KBM-7 (cell line): ENCODE measurements around the gene DIPK1C.
A peak's percentile ranks its signal among the peaks of the same experiment; 100 is the strongest.

ENCODE experiments used
- DNase-seq: peaks from one replicate; pipeline ENCODE4 v3.0.0-alpha.2; 2015
- in situ Hi-C: fragments of 300-500 bp; cut with MboI; formaldehyde crosslinking; loops from 2 replicates; pipeline ENCODE4 v1.14.3; 2020; ENCODE audit warnings: low sequenced_read_pairs, low pct_unique_long_range_greater_than_20kb, mixed read lengths

DIPK1C gene

DNA sequence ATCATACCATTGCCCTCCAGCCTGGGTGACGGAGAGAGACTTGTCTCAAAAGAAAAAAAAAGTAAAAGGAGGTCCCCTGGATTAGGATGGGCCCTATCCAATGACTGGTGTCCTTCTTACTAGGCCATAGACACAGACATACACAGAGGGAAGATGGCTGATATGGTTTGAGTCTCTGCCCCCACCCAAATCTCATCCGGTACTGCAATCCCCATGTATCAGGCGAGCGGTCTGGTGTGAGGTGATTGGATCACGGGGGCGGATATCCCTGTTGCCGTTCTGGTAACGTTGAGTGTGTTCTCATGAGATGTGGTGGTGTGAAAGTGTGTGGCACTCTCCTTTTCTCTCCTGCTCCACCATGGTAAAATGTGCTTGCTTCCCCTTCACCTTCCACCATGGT lies 31.2 kb upstream of the DIPK1C start:
- in situ Hi-C loops: no loop called here

DNA sequence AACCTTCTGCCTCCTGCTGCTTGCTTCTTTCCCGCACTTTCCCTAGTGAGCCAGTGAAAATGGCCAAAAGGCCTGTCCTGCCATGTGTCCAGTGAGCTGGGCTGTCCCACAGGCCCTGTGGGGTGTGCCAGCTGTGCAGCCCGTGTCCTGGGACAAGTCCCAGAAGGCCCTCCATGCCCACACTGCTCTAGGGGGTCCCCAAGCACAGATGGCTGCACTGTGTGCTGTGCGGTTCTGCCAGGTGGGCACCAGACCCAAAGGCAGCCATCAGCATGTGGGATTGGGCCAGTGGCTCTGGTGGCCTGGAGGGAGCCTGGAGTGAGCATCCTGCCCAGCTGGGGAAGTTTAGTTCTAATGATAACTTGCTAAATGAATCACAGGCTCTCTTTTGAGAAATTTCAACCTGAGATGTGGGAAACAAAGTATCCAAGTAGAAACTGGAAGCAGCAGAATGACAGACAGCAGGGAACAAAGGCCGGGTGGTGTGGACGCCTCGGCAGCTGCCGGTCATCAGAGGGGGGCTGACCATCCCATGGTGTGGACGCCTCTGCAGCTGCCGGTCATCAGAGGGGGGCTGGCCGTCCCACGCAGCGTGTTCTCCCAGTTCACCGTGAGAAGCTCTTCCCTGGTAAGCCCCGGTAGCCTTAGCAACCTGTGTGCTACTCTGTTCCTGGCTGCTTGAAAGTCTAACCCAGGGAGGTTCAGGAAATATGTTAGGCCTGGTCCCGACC lies 29.2 kb upstream of the DIPK1C start:
- in situ Hi-C loops: no loop called here
- no peak for DNase-seq

More for the DNA sequence above, 31.2 kb upstream of the DIPK1C start:
- DNase-seq: no peak

DNA sequence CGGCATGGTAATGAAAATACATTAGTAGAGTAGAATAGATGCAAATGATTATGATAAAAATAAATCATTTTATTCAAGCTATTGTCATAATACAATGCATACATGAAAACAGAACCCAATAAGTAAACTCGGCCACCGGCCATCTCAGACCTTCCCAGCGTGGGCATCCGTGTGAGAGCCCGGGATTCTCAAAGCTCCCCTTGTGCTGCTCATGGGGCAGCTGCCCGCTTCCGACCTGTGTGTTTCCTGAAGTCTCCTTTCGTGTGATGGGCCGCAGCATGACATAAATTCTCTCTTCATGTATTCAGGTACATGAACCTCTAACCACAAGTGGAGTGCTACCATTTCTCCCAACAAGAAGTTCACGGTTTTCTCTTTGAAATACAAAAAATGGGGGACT lies 25.6 kb upstream of the DIPK1C start:
- DNase-seq: no peak
- in situ Hi-C loops: no loop called here

DNA sequence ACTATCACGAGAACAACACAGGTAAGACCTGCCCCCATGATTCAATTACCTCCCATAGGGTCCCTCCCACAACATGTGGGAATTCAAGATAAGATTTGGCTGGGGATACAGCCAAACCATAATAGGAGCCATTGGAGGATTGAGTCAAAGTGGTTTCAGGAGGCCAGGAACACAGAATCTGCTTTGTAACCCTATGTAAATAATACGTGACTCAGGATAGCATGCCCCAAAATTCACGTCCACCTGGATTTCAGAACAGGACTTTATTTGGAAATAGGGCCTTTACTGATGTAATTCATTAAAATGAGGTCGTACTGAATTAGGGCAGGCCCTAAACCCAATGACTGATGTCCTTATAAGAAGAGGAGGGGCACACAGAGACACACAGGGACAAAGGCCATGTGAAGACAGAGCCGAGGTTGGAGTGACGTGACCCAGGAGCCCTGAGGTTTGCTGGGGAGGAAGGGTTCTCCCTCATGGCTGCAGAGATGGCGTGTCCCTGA lies 23.1 kb upstream of the DIPK1C start:
- no peak for DNase-seq
- in situ Hi-C loops: no loop called here

DNA sequence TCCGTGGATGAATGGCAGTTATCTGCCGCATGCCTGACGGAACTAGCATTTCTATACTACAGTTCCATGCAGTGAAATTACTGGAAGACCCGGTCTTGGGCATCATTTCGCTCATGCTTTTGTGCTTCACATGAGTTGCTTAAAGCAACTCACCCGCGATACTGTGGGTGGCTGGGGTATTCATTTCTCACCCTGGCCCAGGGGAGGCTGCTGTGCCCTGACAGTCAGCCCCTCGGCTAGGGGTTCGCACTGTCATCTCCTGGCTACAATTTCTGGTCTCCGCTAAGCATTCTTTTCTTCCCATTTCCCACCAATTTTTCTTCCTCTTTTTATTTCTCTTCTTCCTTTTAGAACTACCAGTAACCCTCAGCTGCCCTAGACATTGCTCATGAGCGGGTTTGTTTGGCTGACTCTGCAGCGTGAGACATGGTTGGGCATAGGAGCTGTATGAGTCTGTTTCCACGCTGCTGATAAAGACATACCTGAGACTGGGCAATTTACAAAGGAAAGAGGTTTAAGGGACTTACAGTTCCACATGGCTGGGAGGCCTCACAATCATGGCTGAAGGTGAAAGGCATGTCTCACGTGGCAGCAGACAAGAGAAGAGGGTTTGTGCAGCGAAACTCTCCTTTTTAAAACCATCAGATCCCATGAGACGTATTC lies 22.5 kb upstream of the DIPK1C start:
- DNase-seq: no peak
- in situ Hi-C loops: no loop called here

DNA sequence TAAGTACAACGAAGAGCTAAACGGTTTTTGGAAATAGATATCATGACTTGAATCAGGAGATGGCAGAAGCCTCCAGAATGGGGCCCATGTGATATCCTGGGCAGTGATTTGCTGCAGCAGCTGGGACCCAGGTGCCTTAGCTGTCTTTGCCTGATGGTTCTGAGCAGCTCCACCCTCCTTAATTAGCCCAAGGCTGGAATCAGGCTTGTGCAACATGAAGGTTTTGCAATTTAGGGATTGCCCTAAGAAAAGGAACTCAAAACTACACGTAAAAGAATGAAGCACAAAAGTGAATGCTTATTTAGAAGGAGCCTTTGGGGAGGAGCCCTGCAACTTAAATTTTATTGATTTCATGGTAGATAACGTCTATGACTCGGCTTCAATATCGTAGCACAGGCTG lies 21.8 kb upstream of the DIPK1C start:
- DNase-seq: no peak
- in situ Hi-C loops: no loop called here

DNA sequence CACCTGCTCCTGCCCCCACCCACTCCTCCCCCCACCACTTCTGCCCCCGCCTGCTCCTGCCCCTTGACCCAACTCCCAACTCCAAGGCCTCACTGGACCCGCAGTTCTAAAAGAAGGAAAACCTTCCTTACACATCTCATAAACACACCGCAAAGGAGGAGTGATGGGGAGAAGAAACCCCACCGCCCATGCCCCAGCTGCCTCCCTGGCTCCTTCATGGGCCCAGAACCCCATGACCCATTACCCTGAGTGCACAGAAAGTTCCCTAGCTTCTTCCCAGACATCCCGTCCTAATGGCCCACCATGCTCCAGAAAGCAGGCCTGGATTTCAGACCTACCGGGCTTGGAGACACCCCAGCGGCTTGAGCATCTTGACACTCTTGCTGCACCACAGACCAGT lies 21.2 kb upstream of the DIPK1C start:
- DNase-seq: no peak
- in situ Hi-C loops: no loop called here

DNA sequence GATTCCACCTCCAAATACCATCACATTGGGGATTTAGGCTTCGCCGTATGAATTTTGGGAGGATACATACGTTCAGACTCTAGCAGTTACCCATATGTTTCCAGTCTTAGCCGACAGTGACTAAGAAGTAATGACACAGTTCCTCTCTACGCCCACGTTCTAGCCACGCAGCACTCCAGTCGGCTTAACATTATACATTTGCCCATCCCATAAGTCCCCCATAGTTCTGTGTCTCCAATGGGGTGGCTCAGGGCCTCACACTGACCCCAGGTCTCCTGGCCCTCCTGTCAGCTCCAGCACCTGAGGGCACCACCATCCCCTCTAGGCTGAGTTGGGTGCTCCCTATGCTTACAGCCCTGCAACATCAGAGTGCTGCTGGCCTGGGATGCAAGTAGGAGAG lies 20.7 kb upstream of the DIPK1C start:
- no peak for DNase-seq
- in situ Hi-C loops: no loop called here

DNA sequence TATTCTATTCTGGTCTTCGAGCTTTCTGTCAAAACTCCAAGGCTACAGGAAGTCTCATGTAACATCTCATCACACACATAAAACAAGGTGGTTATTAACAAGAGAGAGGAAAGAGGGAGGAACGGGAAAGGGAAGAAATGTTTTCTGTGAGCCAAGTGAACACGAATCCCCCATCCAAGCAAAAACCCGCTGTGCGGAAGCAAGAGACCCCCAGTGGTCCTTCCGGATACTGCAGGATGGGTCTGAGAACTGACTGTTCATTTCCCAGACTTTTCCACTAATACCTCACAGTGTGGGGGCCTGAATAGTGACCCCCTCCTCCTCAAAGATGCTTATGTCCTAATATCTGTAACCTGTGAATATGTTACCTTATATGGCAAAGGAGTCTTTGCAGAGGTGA lies 19.0 kb upstream of the DIPK1C start:
- in situ Hi-C loops: no loop called here
- DNase-seq: peak; percentile 23

DNA sequence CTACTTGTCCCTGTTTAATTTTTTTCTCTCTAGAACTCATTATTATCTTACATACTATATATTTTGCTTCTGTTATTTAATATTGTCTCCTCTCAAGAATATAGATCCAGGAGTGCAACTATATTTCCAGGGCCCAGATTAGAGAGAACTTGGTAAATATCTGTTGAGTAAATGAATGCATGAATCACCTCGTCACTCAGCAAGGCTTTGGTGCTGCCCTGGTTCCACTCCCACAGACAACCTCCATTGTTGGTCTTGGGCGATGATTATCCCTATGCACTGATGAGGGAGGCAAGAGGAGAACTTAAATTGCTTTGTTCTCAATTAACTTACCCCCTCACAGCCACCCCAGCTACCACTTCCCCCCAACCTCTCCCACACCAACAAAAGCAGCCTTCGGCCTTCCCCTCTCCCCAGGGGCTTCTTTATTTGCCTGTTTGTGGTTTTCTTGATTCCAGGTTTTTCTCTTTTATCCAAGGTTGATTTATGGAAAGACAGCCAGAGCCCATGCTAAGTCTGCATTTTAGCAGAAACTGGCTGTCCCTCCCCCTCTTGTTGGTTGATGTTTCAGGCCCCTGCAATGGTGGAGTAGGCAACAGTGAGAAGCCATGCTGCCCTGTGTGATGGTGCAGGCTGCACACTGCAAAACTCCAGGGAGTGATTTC lies 17.0 kb upstream of the DIPK1C start:
- in situ Hi-C loops: no loop called here
- DNase-seq: no peak

DNA sequence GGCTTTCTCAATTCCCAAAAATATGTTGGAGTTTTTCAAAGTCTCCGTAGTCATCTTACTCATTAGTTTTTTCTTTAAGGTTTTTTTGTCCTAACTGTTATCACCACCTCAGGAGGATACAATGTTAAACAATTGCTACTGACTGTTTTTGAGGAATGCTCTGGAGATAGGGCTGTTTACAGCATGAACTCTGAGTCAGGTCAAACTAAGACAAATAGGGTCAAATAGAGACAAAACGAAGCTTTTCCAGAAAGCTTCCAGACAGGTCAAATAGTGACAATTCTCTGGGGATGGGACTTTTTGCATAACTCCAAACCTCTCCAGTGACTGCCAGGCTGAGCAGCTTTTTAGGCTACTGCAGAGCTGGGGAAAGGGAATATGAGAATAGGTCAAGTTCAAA lies 15.2 kb upstream of the DIPK1C start:
- in situ Hi-C loops: no loop called here
- DNase-seq: no peak

DNA sequence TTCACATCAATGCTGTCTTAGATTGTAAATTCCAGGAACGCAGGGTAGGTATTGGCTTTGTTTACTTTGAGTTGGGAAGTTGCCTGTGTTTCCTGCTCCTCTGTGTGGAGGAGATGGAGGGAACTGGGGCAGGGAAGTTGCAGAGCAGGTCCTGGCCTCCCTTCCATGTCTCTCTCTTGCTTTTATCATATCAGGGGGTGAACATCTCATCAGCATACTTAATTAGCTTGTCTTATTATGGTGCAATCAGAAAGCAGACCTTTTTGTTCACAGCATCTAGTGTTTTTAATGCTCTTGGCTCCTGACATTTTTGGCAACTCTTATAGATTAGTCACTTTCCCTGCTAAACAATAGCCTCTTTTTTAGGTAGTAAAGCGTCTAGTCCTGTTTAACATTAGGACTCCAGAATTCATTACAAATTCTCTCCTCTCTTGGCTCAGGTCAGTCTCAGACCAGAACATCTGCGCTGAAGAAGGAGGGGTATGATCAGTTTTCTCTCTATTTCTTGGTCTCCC lies 11.5 kb upstream of the DIPK1C start:
- in situ Hi-C loops: no loop called here
- no peak for DNase-seq

DNA sequence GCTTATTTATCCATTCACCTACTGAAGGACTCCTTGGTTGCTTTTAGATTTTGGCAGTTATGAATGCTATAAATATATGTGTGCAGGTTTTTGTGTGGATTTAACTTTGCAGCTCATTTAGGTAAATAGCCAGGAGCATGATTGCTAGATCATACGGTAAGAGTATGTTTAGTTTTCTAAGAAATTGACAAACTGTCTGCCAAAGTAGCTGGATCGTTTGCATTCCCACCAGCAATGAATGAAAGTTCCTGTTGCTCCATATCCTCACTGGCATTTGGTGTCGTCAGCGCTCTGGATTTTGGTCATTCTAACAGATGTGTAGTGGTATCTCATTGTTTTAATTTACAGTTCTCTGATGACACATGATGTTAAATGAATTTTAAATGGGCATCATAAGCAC lies 8.7 kb upstream of the DIPK1C start:
- DNase-seq: no peak
- in situ Hi-C loops: no loop called here

DNA sequence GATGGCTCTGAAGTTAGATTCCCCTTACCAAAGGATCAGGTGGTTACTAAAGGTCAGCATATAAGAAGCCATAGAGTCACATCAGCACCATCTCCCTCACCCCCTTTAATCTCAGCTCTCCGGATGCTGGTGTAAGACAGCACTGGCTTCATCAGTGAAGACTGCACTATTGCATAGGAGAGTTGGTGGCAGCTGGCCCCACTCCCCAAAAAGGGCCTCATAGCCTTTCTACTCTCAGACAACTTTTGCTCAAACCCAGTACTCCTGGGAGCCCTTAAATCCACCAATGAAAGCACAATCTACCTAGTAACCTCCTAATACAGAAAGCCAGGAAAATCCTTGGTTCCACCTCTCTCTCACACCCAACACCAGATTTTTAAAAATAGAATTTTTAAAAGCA lies 6.9 kb upstream of the DIPK1C start:
- DNase-seq: no peak
- in situ Hi-C loops: no loop called here

DNA sequence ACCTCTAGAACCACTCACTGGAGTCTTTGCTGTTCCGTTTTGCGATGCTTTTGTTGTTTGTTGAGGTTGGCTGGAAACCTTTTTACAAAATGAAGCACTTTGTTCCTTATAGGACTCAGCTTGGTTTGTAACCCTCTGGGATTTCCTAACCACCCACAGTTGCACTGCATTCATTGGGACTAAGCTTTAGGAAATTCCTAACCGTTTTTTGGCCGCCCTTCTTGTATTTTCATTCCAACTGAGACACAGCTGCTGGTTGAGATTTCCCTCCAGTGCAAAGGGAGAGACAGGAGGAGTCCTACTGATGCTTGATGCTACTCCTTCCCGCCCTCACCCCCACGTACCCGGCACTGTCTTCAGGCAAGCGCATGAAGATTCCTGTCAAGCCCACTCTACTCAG lies 6.1 kb upstream of the DIPK1C start:
- in situ Hi-C loops: no loop called here
- DNase-seq: no peak

DNA sequence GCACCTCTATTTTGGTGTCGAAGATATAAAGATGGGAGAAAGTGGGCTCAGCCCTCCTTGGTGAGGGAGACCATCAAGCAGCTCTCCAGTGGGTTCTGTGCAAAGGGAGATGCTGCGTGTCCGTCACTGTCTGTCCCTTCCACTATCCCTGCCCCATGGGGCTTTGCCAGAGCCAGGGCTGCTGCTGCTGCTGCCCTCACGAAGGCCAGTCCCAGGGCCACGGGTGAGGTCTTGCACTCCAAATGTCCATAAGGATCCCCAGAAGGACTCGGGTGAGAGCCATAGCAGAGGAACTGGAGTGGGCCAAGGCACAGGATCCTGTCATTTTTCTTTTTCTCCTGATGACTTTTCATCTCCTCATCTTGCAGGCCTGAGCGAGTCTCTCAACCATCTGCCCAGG lies 3.7 kb upstream of the DIPK1C start:
- in situ Hi-C loops: no loop called here
- no peak for DNase-seq

DNA sequence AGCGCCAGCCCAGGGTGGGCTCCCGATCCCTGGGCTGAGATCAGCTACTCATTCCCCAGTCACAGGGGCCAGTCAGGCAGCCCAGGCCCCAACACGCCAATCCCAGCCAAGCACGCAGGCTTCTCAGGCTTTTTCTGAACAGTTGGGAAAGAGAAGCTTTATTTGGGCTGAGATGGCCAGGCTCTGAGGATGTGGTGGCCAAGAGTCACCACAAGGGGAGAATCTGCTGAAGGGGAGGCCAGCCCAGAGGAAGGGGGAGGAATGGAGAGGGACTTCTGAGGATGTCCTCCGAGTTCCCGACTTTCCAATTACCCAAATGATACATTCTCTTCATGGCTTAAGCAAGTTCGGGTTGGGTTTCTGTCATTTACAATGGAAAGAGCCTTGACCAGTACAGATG lies 2.8 kb upstream of the DIPK1C start:
- in situ Hi-C loops: no loop called here

DNA sequence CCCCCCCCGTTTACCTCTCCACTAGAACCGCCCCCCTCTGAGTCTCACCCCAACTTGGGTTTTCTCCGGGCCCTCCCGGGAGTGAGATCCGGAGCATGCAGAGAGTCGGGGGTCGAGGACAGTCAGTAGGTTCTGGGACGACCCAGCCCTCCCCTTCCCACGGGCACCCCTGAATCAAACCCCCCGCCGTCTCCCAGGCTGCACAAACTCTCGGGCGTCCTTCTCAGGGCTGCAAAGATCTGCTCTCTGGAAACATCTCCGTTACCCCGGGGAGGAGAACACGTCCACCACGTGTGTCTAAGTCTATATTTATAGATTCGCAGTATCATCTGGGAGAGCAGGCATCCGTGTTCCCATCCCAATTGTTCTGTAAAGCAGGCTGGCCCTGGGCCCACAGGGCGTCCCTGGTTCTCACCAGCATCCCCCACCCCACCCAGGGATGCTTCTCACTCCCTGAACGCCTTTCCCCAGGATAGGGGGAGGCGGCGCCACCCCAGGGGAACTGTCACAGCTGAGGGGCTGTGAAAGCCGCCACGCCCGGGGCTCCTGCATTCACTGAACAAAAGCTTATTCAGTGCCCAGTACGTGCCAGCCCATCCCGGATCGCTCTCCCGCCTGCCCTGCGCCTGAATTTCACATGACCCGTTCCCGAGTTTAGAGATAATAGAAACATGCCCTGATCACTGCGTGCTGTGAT lies 765 bp upstream of the DIPK1C start:
- in situ Hi-C loops: no loop called here
- DNase-seq: no peak

More for the DNA sequence above, 2.8 kb upstream of the DIPK1C start:
- no peak for DNase-seq

DNA sequence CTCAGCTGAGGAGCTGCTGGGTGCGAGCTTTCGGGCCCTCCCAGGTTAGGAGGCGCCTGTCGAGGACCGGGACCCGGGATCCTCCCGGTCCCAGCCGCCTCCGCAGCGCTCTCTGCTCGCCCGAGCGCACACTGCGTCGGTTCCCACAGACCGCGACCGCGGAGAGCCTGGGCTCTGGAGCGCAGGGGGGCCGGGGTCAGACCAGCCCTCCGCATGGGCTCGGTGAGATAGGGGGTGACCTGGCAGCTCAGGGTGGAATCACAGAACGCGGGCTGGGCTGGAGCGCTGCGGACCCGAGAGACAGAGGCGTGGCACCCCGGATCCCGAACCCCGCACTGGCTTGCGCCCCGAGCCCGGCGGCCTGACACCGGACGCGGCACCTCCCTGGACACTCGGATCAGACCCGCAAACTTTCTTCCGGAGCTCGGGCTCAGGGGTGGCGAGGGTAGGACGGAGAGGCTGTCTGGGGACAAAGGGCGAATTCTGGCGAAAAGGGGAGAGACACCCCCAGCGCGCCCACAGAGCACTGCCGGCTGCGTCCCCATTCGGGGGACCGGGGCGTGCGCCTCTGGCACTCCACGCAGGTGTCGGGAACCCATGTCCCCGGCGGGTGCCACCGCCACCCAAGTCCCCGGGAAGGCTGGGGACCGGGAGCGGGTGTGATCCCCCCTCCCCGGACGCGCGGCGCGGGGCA lies 612 bp downstream of the DIPK1C start:
- in situ Hi-C loops: no loop called here
- DNase-seq: no peak
